A549 (cell line): ENCODE data around the gene AURKA.

Source experiments
- CTCF ChIP-seq: fragments of >200 bp; sonication (Bioruptor Twin); formaldehyde crosslinking; IDR thresholded peaks from 3 replicates; pipeline ENCODE4 v1.5.1; 2016
- REST ChIP-seq: fragments of 200-600 bp; sonication (generic); IDR thresholded peaks from 2 replicates; pipeline ENCODE4 v1.6.1; 2016; ENCODE audit warnings: antibody characterized with exemption, mild to moderate bottlenecking, moderate library complexity

GRCh38 chr20:56345911-56346310 is 46.1 kb downstream of the AURKA start:
- TF ChIP-seq CTCF = no peak
- TF ChIP-seq REST = no peak
